Measurements from ENCODE around the gene KIAA1958.

DNA sequence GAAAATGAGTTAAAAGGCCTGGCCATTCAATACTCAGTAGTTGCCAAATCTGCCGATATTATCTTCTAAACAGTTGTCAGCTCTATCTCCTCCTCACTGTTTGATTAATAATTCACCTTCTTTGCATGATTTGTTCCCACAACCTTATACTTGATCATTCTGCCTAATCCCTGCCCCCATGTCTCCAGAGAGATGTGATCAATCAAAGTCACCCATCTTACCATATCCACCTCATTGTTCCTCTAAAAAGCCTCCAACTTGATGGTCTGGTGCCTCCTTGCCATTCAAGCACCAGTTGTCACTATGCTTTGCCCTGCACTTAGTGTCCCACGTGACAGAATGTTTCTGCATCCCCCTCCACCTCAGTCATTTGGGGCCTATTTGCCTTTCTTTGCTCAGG is 41.3 kb downstream of the KIAA1958 start:
- TF ChIP-seq, protein P1, sequence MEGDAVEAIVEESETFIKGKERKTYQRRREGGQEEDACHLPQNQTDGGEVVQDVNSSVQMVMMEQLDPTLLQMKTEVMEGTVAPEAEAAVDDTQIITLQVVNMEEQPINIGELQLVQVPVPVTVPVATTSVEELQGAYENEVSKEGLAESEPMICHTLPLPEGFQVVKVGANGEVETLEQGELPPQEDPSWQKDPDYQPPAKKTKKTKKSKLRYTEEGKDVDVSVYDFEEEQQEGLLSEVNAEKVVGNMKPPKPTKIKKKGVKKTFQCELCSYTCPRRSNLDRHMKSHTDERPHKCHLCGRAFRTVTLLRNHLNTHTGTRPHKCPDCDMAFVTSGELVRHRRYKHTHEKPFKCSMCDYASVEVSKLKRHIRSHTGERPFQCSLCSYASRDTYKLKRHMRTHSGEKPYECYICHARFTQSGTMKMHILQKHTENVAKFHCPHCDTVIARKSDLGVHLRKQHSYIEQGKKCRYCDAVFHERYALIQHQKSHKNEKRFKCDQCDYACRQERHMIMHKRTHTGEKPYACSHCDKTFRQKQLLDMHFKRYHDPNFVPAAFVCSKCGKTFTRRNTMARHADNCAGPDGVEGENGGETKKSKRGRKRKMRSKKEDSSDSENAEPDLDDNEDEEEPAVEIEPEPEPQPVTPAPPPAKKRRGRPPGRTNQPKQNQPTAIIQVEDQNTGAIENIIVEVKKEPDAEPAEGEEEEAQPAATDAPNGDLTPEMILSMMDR (IDR thresholded peaks at IDR 0.05; ENCODE audit: insufficient read depth, low read length): no peak
- TF ChIP-seq POLR2AphosphoS5 (IDR thresholded peaks at IDR 0.05; ENCODE audit: low read depth): no peak

Data from HL-60 (cell line).